Measurements from ENCODE around the gene RNF40. TPM values are rescaled to one million over a fixed set of nuclear protein-coding genes. Genes with fewer than 3 reads are reported as not detected.

The RNF40 gene
- total and polyA plus RNA-seq, 2 experiments from 2014 or later, result 70.4 to 75.3 TPM

GRCh38 chr16:30786115-30786935 is 24.2 kb downstream of the RNF40 start:
- Histone ChIP-seq H4K20me1 (ENCODE audit: insufficient read depth, poor library complexity, severe bottlenecking) (peaks cover 6% of the 10 kb centered on the region), H3K4me3 (peak overlapping the region; percentile 95), H3K27ac (peak overlapping the region; percentile 98), H3K9me2 (replicated peaks; ENCODE audit: insufficient read depth) (no peaks in the 10 kb centered on the region), H3K27me3 (no peaks in the 10 kb centered on the region), H3K36me3 (replicated peaks; ENCODE audit: insufficient read depth, low read depth) (no peaks in the 10 kb centered on the region), H3K4me1 (ENCODE audit: insufficient read depth) (peaks cover 20% of the 10 kb centered on the region), H3K9me3 (ENCODE audit: low read depth) (no peaks in the 10 kb centered on the region), H2AFZ (peak overlapping the region; percentile 99), H3K4me2 (peak overlapping the region; percentile 97), H3K79me2 (peaks cover 46% of the 10 kb centered on the region)
- WGBS (ENCODE audit: low lambda C conversion rate, missing lambda C conversion rate), result 10% methylated on average over 18 of the region's 57 CpGs
- TF ChIP-seq EZH2 (IDR thresholded peaks at IDR 0.05; ENCODE audit: borderline replicate concordance) (no peak), EZH2phosphoT487 (IDR thresholded peaks at IDR 0.05; ENCODE audit: low read depth, severe bottlenecking, unreplicated experiment) (no peak)
- peak; percentile 88 for DNase-seq (ENCODE audit: low spot score)

GRCh38 chr16:30786936-30787612 is 25.0 kb downstream of the RNF40 start, which contains the start of gene ZNF629:
ZNF629 (minus strand) TSS chr16:30787205; CDS start chr16:30784482, 2,723 bp downstream.
- peak within 1 kb of the TSS; percentile 99 for H2AFZ ChIP-seq
- H3K9me3 ChIP-seq (ENCODE audit: low read depth), result no peaks in the 10 kb centered on the region
- no peaks in the 10 kb centered on the region for H3K36me3 ChIP-seq (replicated peaks; ENCODE audit: insufficient read depth, low read depth)
- H3K4me2 ChIP-seq, result peak within 1 kb of the TSS; percentile 97
- under 1% methylated on average over 25 of the region's 37 CpGs for WGBS (ENCODE audit: low lambda C conversion rate, missing lambda C conversion rate)
- H4K20me1 ChIP-seq (ENCODE audit: insufficient read depth, poor library complexity, severe bottlenecking), result peaks cover 6% of the 10 kb centered on the region
- H3K9me2 ChIP-seq (replicated peaks; ENCODE audit: insufficient read depth), result no peaks in the 10 kb centered on the region
- peaks cover 40% of the 10 kb centered on the region for H3K79me2 ChIP-seq
- H3K4me3 ChIP-seq, result peak within 1 kb of the TSS; percentile 95
- no peak for TF ChIP-seq EZH2 (IDR thresholded peaks at IDR 0.05; ENCODE audit: borderline replicate concordance)
- no peak for TF ChIP-seq CTCF (IDR thresholded peaks at IDR 0.05; ENCODE audit: poor library complexity)
- H3K4me1 ChIP-seq (ENCODE audit: insufficient read depth), result peaks cover 20% of the 10 kb centered on the region
- peak; percentile 87 for DNase-seq (ENCODE audit: low spot score)
- peak within 1 kb of the TSS; percentile 98 for H3K27ac ChIP-seq
- H3K27me3 ChIP-seq, result no peaks in the 10 kb centered on the region

DNA sequence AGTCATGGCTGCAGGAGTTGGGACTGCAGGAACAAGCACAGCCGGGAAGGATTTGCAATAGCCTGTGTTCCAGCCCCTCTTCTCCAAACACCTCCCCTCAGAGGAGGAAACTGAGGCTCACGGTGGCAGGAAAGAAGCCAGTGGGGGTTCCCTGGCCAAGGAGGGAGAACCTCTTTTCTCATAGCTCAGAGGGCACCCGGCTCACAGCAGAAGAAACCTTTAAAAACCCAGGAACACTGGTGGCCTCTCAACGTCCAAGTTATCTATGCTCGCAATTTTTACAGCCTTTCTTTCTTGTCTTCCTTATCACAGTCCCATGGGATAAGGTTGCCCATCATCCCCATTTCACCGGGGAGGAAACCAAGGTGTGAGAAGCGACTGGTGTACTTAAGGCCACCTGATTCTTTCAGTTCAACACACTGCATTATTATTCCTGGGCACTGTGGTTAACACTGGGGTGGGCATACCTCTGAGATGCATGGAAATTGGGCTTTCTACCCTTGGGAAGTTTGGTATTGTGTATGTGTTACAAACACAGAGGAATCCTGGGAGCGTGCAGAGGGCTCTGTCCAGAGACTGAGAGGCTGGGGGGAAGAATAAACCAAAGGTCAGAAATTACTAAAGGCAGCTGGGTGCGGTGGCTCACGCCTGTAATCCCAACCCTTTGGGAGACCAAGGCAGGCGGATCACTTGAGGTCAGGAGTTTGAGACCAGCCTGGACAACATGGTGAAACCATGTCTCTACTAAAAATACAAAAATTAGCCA is 25.7 kb downstream of the RNF40 start:
- Histone ChIP-seq H3K9me3 (ENCODE audit: low read depth) (no peaks in the 10 kb centered on the region), H3K36me3 (replicated peaks; ENCODE audit: insufficient read depth, low read depth) (no peaks in the 10 kb centered on the region), H3K27ac (peak overlapping the region; percentile 98), H4K20me1 (ENCODE audit: insufficient read depth, poor library complexity, severe bottlenecking) (peaks cover 6% of the 10 kb centered on the region), H3K4me3 (peak overlapping the region; percentile 95), H3K27me3 (no peaks in the 10 kb centered on the region), H3K4me1 (ENCODE audit: insufficient read depth) (peaks cover 20% of the 10 kb centered on the region), H3K9me2 (replicated peaks; ENCODE audit: insufficient read depth) (no peaks in the 10 kb centered on the region), H2AFZ (peak overlapping the region; percentile 99), H3K79me2 (peaks cover 34% of the 10 kb centered on the region), H3K4me2 (peak overlapping the region; percentile 97)
- 37% methylated on average over 11 of the region's 11 CpGs for WGBS (ENCODE audit: low lambda C conversion rate, missing lambda C conversion rate)
- TF ChIP-seq EZH2 (IDR thresholded peaks at IDR 0.05; ENCODE audit: borderline replicate concordance) (no peak), EZH2phosphoT487 (IDR thresholded peaks at IDR 0.05; ENCODE audit: low read depth, severe bottlenecking, unreplicated experiment) (no peak), CTCF (IDR thresholded peaks at IDR 0.05; ENCODE audit: poor library complexity) (no peak)
- peak; percentile 12 for DNase-seq (ENCODE audit: low spot score)
